GM12873 (cell line): Measurements from ENCODE around the gene CABP7.

ENCODE experiments used
- CTCF ChIP-seq: IDR thresholded peaks from 2 replicates; pipeline ENCODE4 v1.5.1; 2012; ENCODE audit warnings: low read depth, mild to moderate bottlenecking, moderate library complexity, low read length, control low read depth; ENCODE audit not compliant: insufficient read depth; ENCODE audit errors: missing control alignments

The CABP7 gene

GRCh38 chr22:29773233-29773632 lies 53.4 kb downstream of the CABP7 start:
- TF ChIP-seq CTCF = no peak

- TF ChIP-seq CTCF = no peak
Observed at GRCh38 chr22:29780220-29780619, 60.4 kb downstream of the CABP7 start.

GRCh38 chr22:29780748-29781676 lies 61.2 kb downstream of the CABP7 start:
- TF ChIP-seq CTCF = no peak
